Right renal pelvis (tissue), 4 donors: ENCODE results near the gene RHBDD2. TPM values are rescaled to one million over a fixed set of nuclear protein-coding genes. Genes with fewer than 3 reads are reported as not detected.
"Not testable (repeated sequence)": the region's sequence is repeated elsewhere in the genome, so short reads cannot be mapped to it uniquely, and the experiment has no call there.

Experiments
- DNase-seq, 4 donors: peaks; one replicate each; pipeline ENCODE4 v3.0.0-alpha.2; 2013; ENCODE audit warnings: low read depth in 4 of 4, low spot score in 3 of 4, missing footprints in 1 of 4
- polyA plus RNA-seq, 4 donors: library from polyadenylated mRNA; unstranded; fragments of 120-200 nt; gene quantifications; one replicate each; pipeline ENCODE4 v1.2.1, GENCODE V29; 2013; ENCODE audit not compliant: insufficient read length in 4 of 4

Gene RHBDD2
- polyA plus RNA-seq, 4 donors: 62.6 to 82.4 (median 67.2) TPM

- DNase-seq: no peak
These were observed 12.7 kb upstream of the RHBDD2 start for GRCh38 chr7:75866114-75866488.

- no peak for DNase-seq
These were observed 12.1 kb upstream of the RHBDD2 start for GRCh38 chr7:75866489-75867389.

GRCh38 chr7:75867390-75867717, 11.5 kb upstream of the RHBDD2 start:
- no peak for DNase-seq

GRCh38 chr7:75868153-75868552, 10.7 kb upstream of the RHBDD2 start:
- no peak for DNase-seq

- no peak for DNase-seq
These were observed 9.0 kb upstream of the RHBDD2 start for GRCh38 chr7:75869776-75870379.

- no peak for DNase-seq
These were observed 8.2 kb upstream of the RHBDD2 start for GRCh38 chr7:75870557-75871161.

- DNase-seq: no peak
These were observed 6.6 kb upstream of the RHBDD2 start for GRCh38 chr7:75872073-75872782.

- DNase-seq: not testable (repeated sequence)
These were observed 4.7 kb upstream of the RHBDD2 start for GRCh38 chr7:75874180-75874579.

GRCh38 chr7:75875113-75876080, 3.4 kb upstream of the RHBDD2 start:
- no peak for DNase-seq

- DNase-seq: no peak
These were observed 2.5 kb upstream of the RHBDD2 start for GRCh38 chr7:75876126-75876881.

GRCh38 chr7:75878312-75878768, 494 bp upstream of the RHBDD2 start:
- DNase-seq: no peak

GRCh38 chr7:75879771-75880184, 944 bp downstream of the RHBDD2 start:
- DNase-seq: no peak

- no peak for DNase-seq
These were observed 1.4 kb downstream of the RHBDD2 start for GRCh38 chr7:75880242-75880641.

GRCh38 chr7:75881436-75882095, 2.7 kb downstream of the RHBDD2 start:
- no peak for DNase-seq

- not testable (repeated sequence) for DNase-seq
These were observed 4.5 kb downstream of the RHBDD2 start for GRCh38 chr7:75883265-75883824.

GRCh38 chr7:75884476-75884875, 5.6 kb downstream of the RHBDD2 start:
- no peak for DNase-seq

- DNase-seq: no peak
These were observed 6.2 kb downstream of the RHBDD2 start for GRCh38 chr7:75885036-75885435.

GRCh38 chr7:75887669-75888369, 9.0 kb downstream of the RHBDD2 start:
- DNase-seq: no peak
